ENCODE measurements around the gene MICU1. TPM values are rescaled to one million over a fixed set of nuclear protein-coding genes. Genes with fewer than 3 reads are reported as not detected.

The MICU1 gene
- total RNA-seq, 2 experiments from 2014 or later, result 27.2 to 33.6 TPM

DNA sequence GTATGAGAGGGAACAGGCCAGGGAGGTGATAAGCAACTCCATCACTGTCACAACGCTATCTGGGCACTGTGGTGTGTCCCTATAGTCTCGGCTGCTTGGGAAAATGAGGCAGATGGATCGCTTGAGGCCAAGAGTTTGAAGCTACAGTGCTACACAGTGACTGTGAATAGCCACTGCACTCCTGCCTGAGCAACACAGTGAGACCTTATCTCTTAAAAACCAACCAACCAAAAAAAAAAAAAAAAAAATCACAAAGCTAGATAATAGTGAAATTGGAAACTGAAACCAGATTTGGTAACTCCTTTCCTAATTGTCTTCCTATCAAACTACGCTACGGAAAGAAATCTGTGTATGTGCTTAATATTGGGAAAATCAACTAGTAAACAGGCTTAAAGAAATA lies 14.1 kb downstream of the MICU1 start:
- POLR2A ChIA-PET, result interaction anchor here (0.5 to 1.3 kb wide), 5 partner anchors 9 to 1777 kb away, joined by 3 to 4 read pairs (median 3); no protein-coding TSS in a partner anchor

DNA sequence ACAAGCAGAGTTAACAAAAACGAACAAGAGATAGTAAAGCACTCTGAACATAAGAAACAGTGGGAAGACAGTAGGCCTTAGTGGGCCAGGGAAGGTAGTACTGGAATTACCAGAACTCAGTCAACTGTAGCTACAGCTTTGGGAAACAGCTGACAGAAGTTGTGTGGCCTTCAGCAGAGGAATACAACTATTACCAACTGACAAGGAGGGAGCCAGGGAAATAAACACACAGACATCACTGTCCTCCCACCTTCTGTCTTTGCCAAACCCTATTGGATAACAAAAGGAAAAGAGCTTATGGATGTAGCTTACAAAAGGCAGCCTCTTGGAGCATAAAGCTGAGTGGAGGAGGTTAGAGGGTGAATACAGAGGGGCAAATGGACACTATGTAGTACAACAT lies 15.4 kb downstream of the MICU1 start:
- no peak for TF ChIP-seq EZH2phosphoT487 (IDR thresholded peaks at IDR 0.05; ENCODE audit: borderline replicate concordance, low read depth, low read length)
- TF ChIP-seq, protein P1, sequence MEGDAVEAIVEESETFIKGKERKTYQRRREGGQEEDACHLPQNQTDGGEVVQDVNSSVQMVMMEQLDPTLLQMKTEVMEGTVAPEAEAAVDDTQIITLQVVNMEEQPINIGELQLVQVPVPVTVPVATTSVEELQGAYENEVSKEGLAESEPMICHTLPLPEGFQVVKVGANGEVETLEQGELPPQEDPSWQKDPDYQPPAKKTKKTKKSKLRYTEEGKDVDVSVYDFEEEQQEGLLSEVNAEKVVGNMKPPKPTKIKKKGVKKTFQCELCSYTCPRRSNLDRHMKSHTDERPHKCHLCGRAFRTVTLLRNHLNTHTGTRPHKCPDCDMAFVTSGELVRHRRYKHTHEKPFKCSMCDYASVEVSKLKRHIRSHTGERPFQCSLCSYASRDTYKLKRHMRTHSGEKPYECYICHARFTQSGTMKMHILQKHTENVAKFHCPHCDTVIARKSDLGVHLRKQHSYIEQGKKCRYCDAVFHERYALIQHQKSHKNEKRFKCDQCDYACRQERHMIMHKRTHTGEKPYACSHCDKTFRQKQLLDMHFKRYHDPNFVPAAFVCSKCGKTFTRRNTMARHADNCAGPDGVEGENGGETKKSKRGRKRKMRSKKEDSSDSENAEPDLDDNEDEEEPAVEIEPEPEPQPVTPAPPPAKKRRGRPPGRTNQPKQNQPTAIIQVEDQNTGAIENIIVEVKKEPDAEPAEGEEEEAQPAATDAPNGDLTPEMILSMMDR (conservative IDR thresholded peaks at IDR 0.05; ENCODE audit: low read length), result no peak
- no TSS peak for BruUV-seq (replicated peaks)

More for the DNA sequence above, 14.1 kb downstream of the MICU1 start:
- H2AFZ ChIP-seq (ENCODE audit: low read length), result no peak overlapping the region
- CTCF ChIA-PET (ENCODE audit: unreplicated experiment), result no interaction called here
- no peaks in the 10 kb centered on the region for H3K4me1 ChIP-seq (ENCODE audit: insufficient read depth, low read length, poor library complexity, severe bottlenecking)
- H3K4me3 ChIP-seq (ENCODE audit: low read depth, low read length, poor library complexity, severe bottlenecking), result no peak overlapping the region
- H3K4me2 ChIP-seq (ENCODE audit: low read length), result no peak overlapping the region
- no peaks in the 10 kb centered on the region for H4K20me1 ChIP-seq (ENCODE audit: insufficient read depth, low read length)
- no peaks in the 10 kb centered on the region for H3K9me3 ChIP-seq (ENCODE audit: low read length)
- BruUV-seq (replicated peaks), result no TSS peak
- H3K36me3 ChIP-seq (ENCODE audit: insufficient read depth, low read length), result no peaks in the 10 kb centered on the region
- H3K79me2 ChIP-seq (ENCODE audit: insufficient read depth, low read depth, low read length), result no peaks in the 10 kb centered on the region
- no peaks in the 10 kb centered on the region for H3K9me2 ChIP-seq (ENCODE audit: insufficient read depth, low read length)
- TF ChIP-seq EZH2phosphoT487 (IDR thresholded peaks at IDR 0.05; ENCODE audit: borderline replicate concordance, low read depth, low read length), result no peak
- TF ChIP-seq, protein P1 (conservative IDR thresholded peaks at IDR 0.05; ENCODE audit: low read length), result no peak
- no peak overlapping the region for H3K27ac ChIP-seq (ENCODE audit: low read depth, low read length, poor library complexity, severe bottlenecking)
- no peak for DNase-seq (ENCODE audit: low spot score)
- intact Hi-C loops (cut with micrococcal nuclease; ENCODE audit: unreplicated experiment), result no loop called here

DNA sequence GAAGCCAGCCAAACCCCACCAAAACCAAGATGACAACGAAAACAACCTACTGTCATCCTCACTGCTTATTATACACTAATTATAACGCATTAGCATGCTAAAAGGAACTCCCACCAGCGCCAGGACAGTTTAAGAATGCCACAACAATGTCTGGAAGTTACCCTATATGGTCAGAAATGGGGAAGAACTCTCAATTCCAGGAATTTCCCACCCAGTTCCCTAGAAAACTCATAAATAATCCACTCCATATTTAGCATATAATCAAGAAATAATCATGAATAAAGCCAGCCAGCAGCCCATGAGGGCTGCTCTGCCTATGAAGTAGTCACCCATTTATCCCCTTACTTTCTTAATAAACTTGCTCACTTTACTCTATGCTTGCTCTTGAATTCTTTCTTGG lies 20.8 kb downstream of the MICU1 start:
- Histone ChIP-seq H3K4me3 (ENCODE audit: low read depth, low read length, poor library complexity, severe bottlenecking) (no peak overlapping the region), H3K4me1 (ENCODE audit: insufficient read depth, low read length, poor library complexity, severe bottlenecking) (no peaks in the 10 kb centered on the region), H3K4me2 (ENCODE audit: low read length) (no peak overlapping the region), H3K27ac (ENCODE audit: low read depth, low read length, poor library complexity, severe bottlenecking) (no peak overlapping the region), H4K20me1 (ENCODE audit: insufficient read depth, low read length) (no peaks in the 10 kb centered on the region), H3K36me3 (ENCODE audit: insufficient read depth, low read length) (no peaks in the 10 kb centered on the region), H3K79me2 (ENCODE audit: insufficient read depth, low read depth, low read length) (no peaks in the 10 kb centered on the region), H3K9me2 (ENCODE audit: insufficient read depth, low read length) (no peaks in the 10 kb centered on the region), H3K9me3 (ENCODE audit: low read length) (no peaks in the 10 kb centered on the region), H2AFZ (ENCODE audit: low read length) (no peak overlapping the region)
- CTCF ChIA-PET (ENCODE audit: unreplicated experiment), result no interaction called here
- POLR2A ChIA-PET, result no interaction called here
- intact Hi-C loops (cut with micrococcal nuclease; ENCODE audit: unreplicated experiment), result no loop called here
- TF ChIP-seq, protein P1 (conservative IDR thresholded peaks at IDR 0.05; ENCODE audit: low read length), result no peak
- TF ChIP-seq EZH2phosphoT487 (IDR thresholded peaks at IDR 0.05; ENCODE audit: borderline replicate concordance, low read depth, low read length), result no peak
- no TSS peak for BruUV-seq (replicated peaks)
- no peak for DNase-seq (ENCODE audit: low spot score)

More for the DNA sequence above, 15.4 kb downstream of the MICU1 start:
- Histone ChIP-seq H4K20me1 (ENCODE audit: insufficient read depth, low read length) (no peaks in the 10 kb centered on the region), H3K4me1 (ENCODE audit: insufficient read depth, low read length, poor library complexity, severe bottlenecking) (no peaks in the 10 kb centered on the region), H3K27ac (ENCODE audit: low read depth, low read length, poor library complexity, severe bottlenecking) (no peak overlapping the region), H3K4me3 (ENCODE audit: low read depth, low read length, poor library complexity, severe bottlenecking) (no peak overlapping the region), H3K79me2 (ENCODE audit: insufficient read depth, low read depth, low read length) (no peaks in the 10 kb centered on the region), H3K36me3 (ENCODE audit: insufficient read depth, low read length) (no peaks in the 10 kb centered on the region), H2AFZ (ENCODE audit: low read length) (no peak overlapping the region), H3K4me2 (ENCODE audit: low read length) (no peak overlapping the region), H3K9me2 (ENCODE audit: insufficient read depth, low read length) (no peaks in the 10 kb centered on the region), H3K9me3 (ENCODE audit: low read length) (no peaks in the 10 kb centered on the region)
- DNase-seq (ENCODE audit: low spot score), result no peak
- POLR2A ChIA-PET, result interaction anchor here (0.6 to 1.2 kb wide), 4 partner anchors 9 to 222 kb away, joined by 3 to 6 read pairs (median 4); no protein-coding TSS in a partner anchor
- intact Hi-C loops (cut with micrococcal nuclease; ENCODE audit: unreplicated experiment), result no loop called here
- CTCF ChIA-PET (ENCODE audit: unreplicated experiment), result no interaction called here

Measured in OCI-LY7 (cell line).